Measurements from ENCODE around the gene KIFAP3.

KIFAP3 gene

GRCh38 chr1:169974067-169974466, 100.4 kb downstream of the KIFAP3 start:
- DNase-seq: no peak

DNA sequence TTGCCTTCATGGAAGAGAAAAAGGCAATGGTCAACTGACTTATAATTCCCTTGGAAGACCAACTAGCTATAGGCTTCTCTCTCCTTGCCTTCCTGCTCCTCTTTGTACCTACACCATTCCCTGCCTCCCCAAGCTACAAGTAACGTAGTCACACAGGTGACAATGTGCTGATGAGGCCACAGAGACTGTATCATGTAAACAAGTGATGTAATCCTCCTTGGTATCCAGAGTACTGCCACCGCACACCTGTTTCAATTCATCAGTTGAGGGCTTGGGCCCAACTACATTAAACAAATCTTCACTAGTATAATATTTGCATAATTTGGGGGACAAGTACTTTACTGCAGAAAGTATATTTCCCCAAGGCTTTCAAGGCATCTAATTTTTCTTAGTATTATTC, 104.4 kb downstream of the KIFAP3 start:
- DNase-seq: no peak

GRCh38 chr1:169968174-169968573, 106.3 kb downstream of the KIFAP3 start:
- no peak for DNase-seq

DNA sequence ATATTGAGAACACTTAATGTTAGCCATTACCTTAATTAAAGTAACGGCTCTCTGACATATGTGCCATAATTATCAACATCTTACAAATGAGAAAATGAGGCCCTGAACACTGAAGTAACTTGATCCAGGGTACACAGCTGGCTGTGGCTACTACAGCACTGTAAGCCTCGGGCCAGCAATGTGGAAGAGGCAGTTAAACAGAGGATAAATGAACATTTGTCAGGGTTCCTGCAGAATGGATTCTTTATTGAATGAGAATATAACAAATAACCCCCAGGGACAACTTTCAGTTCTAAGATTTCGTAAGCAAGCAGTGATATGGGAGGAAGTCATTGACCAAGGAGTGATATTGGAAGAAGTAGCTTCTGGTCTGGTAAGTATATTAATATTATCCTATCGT, 110.3 kb downstream of the KIFAP3 start:
- no peak for DNase-seq

DNA sequence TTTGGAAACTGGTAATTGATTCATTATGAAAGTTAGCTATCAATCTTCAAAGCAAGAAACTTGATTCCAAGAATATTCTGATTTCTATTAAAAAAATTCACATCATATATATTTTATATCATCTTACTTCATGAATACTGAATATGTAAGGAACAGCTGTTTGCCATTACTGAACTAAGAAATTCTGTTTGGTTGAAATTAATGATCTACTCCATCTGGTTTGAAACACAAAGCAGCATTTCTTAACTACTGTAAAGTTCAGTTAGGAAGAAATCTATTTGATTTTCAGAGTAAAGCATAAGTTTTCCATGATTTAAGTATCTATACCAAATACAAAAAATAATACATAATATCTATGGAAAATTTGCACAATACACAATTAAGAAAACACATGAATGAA, 114.8 kb downstream of the KIFAP3 start:
- no peak for DNase-seq

GRCh38 chr1:169958987-169959386, 115.5 kb downstream of the KIFAP3 start:
- DNase-seq: no peak

GRCh38 chr1:169957884-169958283, 116.6 kb downstream of the KIFAP3 start:
- DNase-seq: no peak

DNA sequence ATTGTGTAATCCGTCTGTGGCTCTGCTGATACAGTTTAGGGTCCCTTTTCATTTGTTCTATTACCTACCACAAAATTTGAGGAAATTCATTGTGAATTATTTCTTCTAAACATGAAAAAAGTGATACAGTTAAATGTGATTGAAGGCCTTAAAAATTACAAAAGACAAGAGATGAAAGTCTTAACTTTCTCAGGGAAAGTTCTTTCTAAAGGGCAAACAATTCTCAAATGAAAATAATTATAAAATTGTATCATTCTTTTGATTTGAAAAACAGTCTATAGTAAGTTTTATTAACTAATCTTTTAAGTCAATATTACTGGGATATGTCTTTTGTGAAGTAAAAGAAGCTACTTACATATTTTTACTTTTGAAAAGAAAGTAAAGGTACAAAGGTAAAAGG, 123.4 kb downstream of the KIFAP3 start:
- DNase-seq: no peak

DNA sequence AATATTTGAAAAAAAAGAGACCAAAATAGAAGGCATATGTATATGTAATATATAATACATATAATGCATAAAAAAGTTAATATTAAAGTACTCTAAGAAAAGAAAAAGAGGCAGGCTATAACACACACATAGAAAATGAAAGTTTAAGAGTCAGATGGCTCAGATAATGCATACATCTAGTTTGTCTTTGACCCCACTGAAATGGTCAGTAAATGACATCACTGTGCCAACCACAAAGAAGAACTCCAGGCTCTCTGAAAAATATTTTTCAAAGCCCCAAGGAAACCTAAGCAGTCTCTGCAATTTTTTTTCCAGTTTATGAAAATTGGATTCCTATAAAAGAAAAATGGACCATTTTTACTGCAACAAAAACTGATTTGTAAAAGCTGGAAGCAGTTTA, 125.4 kb downstream of the KIFAP3 start:
- DNase-seq: no peak

DNA sequence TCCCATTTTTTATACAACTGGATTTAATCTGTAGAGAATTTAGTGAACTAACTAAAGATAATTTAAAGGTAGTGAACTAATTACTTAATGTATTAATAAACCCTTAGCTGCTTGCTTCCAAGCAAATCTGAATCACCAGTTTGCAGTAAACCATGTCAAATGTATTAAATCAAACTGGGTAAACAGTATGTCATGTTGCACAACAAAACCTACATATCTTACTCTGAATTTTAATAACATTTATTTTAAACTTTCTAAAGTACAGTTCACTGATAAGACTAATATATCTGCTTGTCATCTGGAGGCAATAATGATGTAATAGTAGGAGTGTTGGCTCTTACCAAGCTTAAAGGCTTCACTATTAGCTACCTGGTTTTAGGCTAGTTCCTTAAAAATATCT, 128.3 kb downstream of the KIFAP3 start:
- no peak for DNase-seq

DNA sequence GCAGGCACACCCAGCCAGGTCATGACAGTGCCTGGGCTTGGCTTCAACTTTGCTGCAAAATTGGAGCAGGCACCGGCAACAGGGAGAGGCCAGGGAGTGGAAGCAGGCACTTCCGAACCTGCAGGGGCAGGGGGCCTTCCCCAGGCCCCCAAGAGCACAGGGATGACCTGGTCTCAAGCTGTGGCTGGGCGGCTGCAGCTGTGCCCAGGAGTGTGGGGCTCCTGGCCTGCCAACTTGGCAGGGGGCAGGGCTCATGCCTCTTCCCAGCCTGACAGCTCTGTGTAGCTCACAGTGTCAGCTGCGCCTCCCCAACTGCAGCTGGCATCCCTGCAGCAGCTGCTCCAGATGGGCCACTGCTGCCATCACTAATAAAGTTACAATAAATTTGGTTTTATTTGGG, 129.3 kb downstream of the KIFAP3 start:
- DNase-seq: no peak

GRCh38 chr1:169944621-169945020, 129.9 kb downstream of the KIFAP3 start:
- no peak for DNase-seq

DNA sequence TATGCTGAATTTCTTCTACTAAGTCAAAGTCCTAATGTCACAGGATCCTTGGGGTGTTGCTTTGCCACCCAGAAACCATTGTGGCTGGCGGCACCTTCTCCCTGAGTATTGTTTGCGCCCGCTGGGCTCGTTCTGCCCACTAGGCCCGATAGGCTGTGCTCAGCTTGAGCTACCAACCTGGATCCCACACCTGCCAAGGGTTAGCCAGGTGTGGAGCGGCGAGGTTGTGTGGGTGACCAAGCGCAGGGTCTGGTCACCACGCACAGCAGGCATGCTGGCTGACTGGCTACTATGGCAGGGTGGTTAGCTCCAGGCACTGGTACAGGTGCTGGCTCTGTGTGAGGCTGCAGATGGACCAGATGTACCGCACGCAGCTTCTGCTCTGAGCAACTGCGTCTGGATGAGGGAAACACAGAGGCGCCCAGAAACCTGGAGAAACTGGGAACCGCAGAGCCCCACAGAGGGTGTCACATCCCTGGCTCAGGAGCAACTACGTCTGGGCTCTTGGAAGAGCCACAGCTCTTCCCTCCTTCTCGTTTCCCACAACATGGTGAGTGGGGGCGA, 130.4 kb downstream of the KIFAP3 start:
- DNase-seq: no peak

GRCh38 chr1:169941982-169942830, 132.3 kb downstream of the KIFAP3 start:
- no peak for DNase-seq

DNA sequence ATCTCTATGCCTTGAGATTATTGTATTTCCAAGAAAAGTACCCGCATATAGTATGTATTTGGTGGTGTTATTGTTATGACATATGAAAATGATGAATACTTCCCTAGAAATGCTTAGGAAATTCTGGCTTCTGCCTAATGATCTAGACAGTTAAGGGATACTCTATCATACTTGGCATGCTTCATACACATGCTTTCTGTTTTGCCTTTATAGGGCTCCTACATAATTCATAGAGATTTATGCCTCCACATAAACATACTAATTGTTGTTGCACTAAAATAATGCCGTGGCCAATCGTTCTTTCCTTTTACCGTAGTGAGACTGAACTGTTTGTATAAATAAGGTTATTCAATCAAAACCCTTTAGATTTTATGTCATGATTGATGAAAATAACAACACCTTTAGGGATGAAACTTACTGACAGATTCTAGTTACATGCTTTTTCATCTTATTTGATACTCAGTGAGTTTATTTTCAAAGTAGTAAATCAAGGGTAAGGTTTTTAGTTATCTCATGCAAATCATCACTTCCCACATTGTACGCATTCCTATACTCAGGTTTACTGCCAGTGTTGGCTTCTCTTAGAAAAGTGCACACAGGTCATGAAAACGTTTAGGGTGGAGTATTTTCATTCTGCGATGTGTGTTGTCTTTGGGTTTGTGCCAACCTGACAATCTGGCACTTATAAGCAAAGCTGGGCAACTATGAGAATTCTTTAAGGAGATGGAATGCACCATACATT, 140.3 kb downstream of the KIFAP3 start:
- no peak for DNase-seq

DNA sequence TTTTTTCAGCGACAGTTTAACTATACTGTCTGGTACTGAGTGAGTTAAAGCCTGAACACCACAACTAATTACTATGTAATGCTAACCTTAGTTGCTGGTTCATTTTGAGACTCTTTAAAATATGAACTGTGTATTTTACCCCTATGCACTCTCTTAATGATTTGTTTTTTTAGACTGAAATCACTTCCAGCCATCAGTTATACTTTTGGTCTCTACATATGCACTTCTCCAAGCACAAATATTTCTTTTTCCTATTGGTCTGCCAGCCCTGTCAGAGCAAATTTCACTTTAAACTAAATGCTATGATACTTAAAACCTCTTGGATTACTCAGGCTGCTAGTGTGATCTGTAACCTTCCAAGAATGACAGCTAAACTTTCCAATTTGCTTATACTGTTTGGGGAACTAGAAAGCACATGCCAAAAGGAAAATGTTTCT, 142.7 kb downstream of the KIFAP3 start:
- DNase-seq: no peak

DNA sequence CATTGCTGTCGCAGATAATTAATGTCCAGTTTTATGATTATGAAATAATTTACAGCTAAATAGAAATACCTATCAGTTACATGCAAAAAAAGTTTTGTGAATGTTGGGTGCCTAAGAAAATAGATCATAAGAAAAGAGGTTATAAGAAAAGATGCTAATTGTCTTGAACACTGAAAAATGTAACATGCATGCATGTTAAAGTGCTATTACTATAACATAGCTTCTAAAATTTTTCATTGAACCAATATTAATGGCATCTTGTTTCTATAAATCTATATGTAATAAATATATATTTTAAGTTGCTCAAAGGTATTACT, 145.3 kb downstream of the KIFAP3 start:
- no peak for DNase-seq

DNA sequence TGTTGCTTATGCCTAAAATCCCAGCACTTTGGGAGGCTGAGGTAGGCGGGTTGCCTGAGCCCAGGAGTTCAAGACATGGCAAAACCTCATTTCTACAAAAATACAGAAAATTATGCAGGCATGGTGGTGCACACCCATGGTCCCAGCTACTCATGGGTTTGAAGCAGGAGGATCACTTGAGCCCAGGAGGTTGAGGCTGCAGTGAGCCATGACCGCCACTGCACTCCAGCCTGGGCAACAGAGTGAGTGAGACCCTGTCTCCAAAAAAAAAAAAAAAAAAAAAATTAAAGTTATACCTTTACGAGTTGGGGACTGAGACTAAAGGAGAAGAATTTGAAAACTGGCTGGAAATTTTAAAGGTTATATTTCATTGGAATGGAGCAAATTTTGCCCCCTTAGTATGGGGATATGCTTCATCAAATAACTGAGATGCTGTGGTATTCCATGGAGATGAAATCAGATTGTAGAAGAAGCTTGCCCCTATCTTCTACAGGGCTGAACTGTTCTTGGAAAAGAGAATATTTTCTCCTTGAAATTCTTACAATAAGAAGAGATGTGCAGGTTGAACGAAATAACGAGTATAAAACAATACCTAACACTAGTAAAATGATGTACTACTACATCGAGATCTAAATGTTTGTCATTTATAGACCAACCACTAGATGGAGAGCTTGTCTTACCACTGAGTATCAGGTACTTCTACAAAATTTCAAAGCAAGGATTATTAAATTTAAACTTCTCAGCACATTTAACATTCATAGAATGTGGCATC, 145.9 kb downstream of the KIFAP3 start:
- DNase-seq: no peak

DNA sequence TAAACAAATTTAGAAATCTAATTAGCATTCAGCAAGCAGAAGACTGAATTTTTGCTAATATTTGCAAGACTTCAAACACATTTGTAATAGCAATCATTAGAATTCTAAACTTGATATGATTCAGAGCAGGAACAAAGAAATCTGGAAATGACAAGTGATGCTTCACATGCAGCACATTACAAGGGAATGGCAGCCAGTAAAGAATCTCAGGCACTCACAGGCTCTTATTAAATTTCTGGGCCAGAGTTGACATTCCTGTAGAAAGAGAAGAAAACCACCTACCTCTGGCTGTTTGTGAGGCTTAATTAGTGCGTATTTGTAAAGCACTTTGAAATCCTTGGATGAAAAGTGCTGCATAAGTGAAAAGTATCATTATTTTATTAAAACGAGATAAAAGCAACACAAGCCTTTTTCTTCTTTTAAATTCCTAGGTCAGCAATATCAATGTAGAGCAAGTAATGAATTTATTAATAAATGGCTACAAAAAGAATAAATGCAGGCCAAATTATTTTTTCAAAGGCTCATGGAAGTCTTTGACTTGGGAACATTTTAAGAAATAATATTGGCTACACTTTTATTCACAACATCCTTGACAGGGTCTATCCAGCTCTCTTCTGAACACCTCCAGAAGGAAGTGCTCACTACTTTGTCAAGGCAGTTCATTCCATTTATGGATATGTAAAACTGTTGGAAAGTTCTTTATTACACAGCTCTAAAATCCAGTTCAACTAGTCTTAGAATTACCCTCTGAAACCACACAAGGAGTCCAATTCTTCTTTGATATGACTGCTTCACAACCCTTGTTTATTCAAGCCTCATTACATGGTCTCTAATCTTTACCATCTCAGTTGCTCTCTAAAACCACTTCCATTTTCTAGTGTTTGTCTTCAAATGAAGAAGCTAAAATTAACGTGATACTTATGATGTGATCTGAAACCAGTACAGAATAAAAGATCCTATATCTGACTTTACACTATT, 148.7 kb downstream of the KIFAP3 start:
- no peak for DNase-seq

GRCh38 chr1:169924829-169925228, 149.7 kb downstream of the KIFAP3 start:
- DNase-seq: no peak

- DNase-seq: no peak
Observed at GRCh38 chr1:169924063-169924462, 150.4 kb downstream of the KIFAP3 start.

- DNase-seq: no peak
Observed at GRCh38 chr1:169921080-169921479, 153.4 kb downstream of the KIFAP3 start.

All from T1000 (cell line).